Adrenal gland (tissue), 12 donors: ENCODE results near the gene ZNF747. TPM values are rescaled to one million over a fixed set of nuclear protein-coding genes. Genes with fewer than 3 reads are reported as not detected.

Experiments used
- DNase-seq, 7 donors: peaks; one replicate each; pipeline ENCODE4 v3.0.0-alpha.2; 2019 to 2020
- H3K27ac ChIP-seq, 5 donors: fragments of 200-600 bp; sonication (generic) in 4 of 5; 1 replicate in 3 of 5; 2 replicates in 2 of 5; pipeline versions ENCODE4 v1.5.1 to v1.8.0; 2016 to 2020; ENCODE audit warnings: mild to moderate bottlenecking in 1 of 5
- H3K27me3 ChIP-seq: fragments of 200-600 bp; 2 replicates; pipeline ENCODE4 v1.8.0; 2021
- H3K36me3 ChIP-seq, 2 donors: fragments of 200-600 bp; replicated peaks in 1 of 2; 1 replicate in 1 of 2; 2 replicates in 1 of 2; pipeline versions ENCODE4 v1.5.1 to v1.8.0; 2018 to 2022
- H3K4me1 ChIP-seq, 2 donors: fragments of 200-600 bp; replicated peaks in 1 of 2; 1 replicate in 1 of 2; 2 replicates in 1 of 2; pipeline versions ENCODE4 v1.5.1 to v1.8.0; 2018 to 2021
- H3K4me3 ChIP-seq, 4 donors: fragments of 200-600 bp; sonication (generic) in 3 of 4; one replicate each; pipeline ENCODE4 v1.5.1; 2016 to 2018
- H3K9me3 ChIP-seq, 3 donors: fragments of 200-600 bp; sonication (generic) in 1 of 3; replicated peaks in 1 of 3; 1 replicate in 2 of 3; 2 replicates in 1 of 3; pipeline versions ENCODE4 v1.5.1 to v1.8.0; 2016 to 2021
- CTCF ChIP-seq, 6 experiments: fragments of 450-650 bp in 4 of 6; fragments of 200-600 bp in 2 of 6; sonication (generic) in 1 of 6; IDR thresholded peaks; 1 replicate in 5 of 6; 2 replicates in 1 of 6; pipeline versions ENCODE4 v1.5.1 to v1.8.0; 2016 to 2021; ENCODE audit warnings: antibody characterized with exemption in 6 of 6, mild to moderate bottlenecking in 2 of 6, moderate library complexity in 1 of 6
- POLR2A ChIP-seq, 2 donors: fragments of 450-650 bp; IDR thresholded peaks; one replicate each; pipeline ENCODE4 v1.6.1; 2017; ENCODE audit warnings: antibody characterized with exemption in 2 of 2, mild to moderate bottlenecking in 2 of 2, moderate library complexity in 1 of 2
- WGBS, 4 donors: extraction: QIAGEN DNeasy Blood & Tissue Kit in 2 of 4; methylation state at CpG; one replicate each; pipeline versions ENCODE4 v1.1.5 to v1.1.7; 2013 to 2017; 5-methylcytosine and 5-hydroxymethylcytosine counted together
- intact Hi-C, 2 donors: fragments of 100-400 bp; cut with DNase I; formaldehyde crosslinking; loops; one replicate each; pipeline versions ENCODE4 v1.14.1 to v1.15.0; 2022 to 2023
- polyA plus RNA-seq, 3 donors: library from polyadenylated mRNA; stranded (reverse); fragments of 200-250 nt in 2 of 3; fragments of 350-450 nt in 1 of 3; fragmentation: Illumina TruSeq in 1 of 3; extraction: RNeasy Lipid Tissue Mini Kit (QIAGEN cat#74804) in 1 of 3; gene quantifications; one replicate each; pipeline ENCODE4 v1.2.3, GENCODE V29; 2013 to 2014
- total RNA-seq, 9 donors: library from RNA; depleted of rRNA in 4 of 9; stranded (reverse); fragments of >200 nt in 4 of 9; fragments of 120-200 nt in 1 of 9; fragmentation: NEBNext Ultra II Directional in 1 of 9; extraction: Animal tissue kit (Norgen Biotek cat#: 25700) in 1 of 9; gene quantifications; one replicate each; pipeline versions ENCODE4 v1.1.0 to v1.2.4, GENCODE V29; 2013 to 2023
- donor health status: healthy with polysubstance abuse.
- donor health status: Bipolar disorder and iron deficiency.
- donor health status: DM: yes; HTN: yes; CAD: no.
- donor health status: DM: no; HTN: no; CAD: no.
- donor health status: DM: no; HTN: no; CAD: no.
- donor health status: DM: yes; HTN: yes; CAD: no.

The ZNF747 gene
- total and polyA plus RNA-seq, 12 donors, result 7.7 to 19.9 (median 13.9) TPM

GRCh38 chr16:30511509-30511908 is 23.1 kb downstream of the ZNF747 start:
- H3K4me1 ChIP-seq, result no peaks in the 10 kb centered on the region
- H3K27me3 ChIP-seq, result no peaks in the 10 kb centered on the region
- no peak for DNase-seq
- H3K36me3 ChIP-seq, result no peaks in the 10 kb centered on the region
- H3K27ac ChIP-seq, result no peak overlapping the region
- H3K4me3 ChIP-seq, result no peak overlapping the region
- H3K9me3 ChIP-seq, result no peaks in the 10 kb centered on the region
- intact Hi-C loops, result no loop called here
- 84 to 97% (median 88%) methylated on average over 3 of the region's 3 CpGs for WGBS, 4 donors
- TF ChIP-seq POLR2A (IDR thresholded peaks at IDR 0.05) (no peak), CTCF (IDR thresholded peaks at IDR 0.05) (no peak)

GRCh38 chr16:30510376-30510938 is 24.2 kb downstream of the ZNF747 start:
- intact Hi-C loops, result no loop called here
- TF ChIP-seq POLR2A (IDR thresholded peaks at IDR 0.05) (no peak), CTCF (IDR thresholded peaks at IDR 0.05) (no peak)
- Histone ChIP-seq H3K4me3 (no peak overlapping the region), H3K36me3 (no peaks in the 10 kb centered on the region), H3K27ac (no peak overlapping the region), H3K9me3 (no peaks in the 10 kb centered on the region), H3K4me1 (no peaks in the 10 kb centered on the region), H3K27me3 (no peaks in the 10 kb centered on the region)
- WGBS, 4 donors, result 75 to 86% (median 81%) methylated on average over 1 to 4 of the region's 4 CpGs
- DNase-seq, result no peak

GRCh38 chr16:30509081-30509765 is 25.4 kb downstream of the ZNF747 start:
- Histone ChIP-seq H3K4me3 (no peak overlapping the region), H3K36me3 (no peaks in the 10 kb centered on the region), H3K9me3 (no peaks in the 10 kb centered on the region), H3K4me1 (no peaks in the 10 kb centered on the region), H3K27me3 (no peaks in the 10 kb centered on the region), H3K27ac (no peak overlapping the region)
- DNase-seq, result no peak
- 73 to 90% (median 81%) methylated on average over 4 of the region's 4 CpGs for WGBS, 4 donors
- intact Hi-C loops, result no loop called here
- TF ChIP-seq POLR2A (IDR thresholded peaks at IDR 0.05) (no peak), CTCF (IDR thresholded peaks at IDR 0.05) (no peak)

- H3K4me1 ChIP-seq, result no peaks in the 10 kb centered on the region
- no peaks in the 10 kb centered on the region for H3K36me3 ChIP-seq
- DNase-seq, result no peak
- intact Hi-C loops, result no loop called here
- no peak overlapping the region for H3K27ac ChIP-seq
- TF ChIP-seq POLR2A (IDR thresholded peaks at IDR 0.05) (no peak), CTCF (IDR thresholded peaks at IDR 0.05) (no peak)
- WGBS, 4 donors, result 78 to 83% (median 80%) methylated on average over 6 of the region's 6 CpGs
- no peaks in the 10 kb centered on the region for H3K27me3 ChIP-seq
- no peak overlapping the region for H3K4me3 ChIP-seq
- H3K9me3 ChIP-seq, result no peaks in the 10 kb centered on the region
Measured at GRCh38 chr16:30503403-30504296, 31.0 kb downstream of the ZNF747 start.
